WTC11 (cell line): ENCODE measurements around the gene UQCRFS1. TPM values are rescaled to one million over a fixed set of nuclear protein-coding genes. Genes with fewer than 3 reads are reported as not detected.

ENCODE experiments used
- ATAC-seq: fragments of 200-7000 bp; cut with Tn5 transposase; 2 replicates; pipeline ENCODE4 v1.10.0; 2021; ENCODE audit warnings: mild to moderate bottlenecking, moderate library complexity
- CTCF ChIA-PET: fragments of 300-600 bp; sonication (Branson Sonifier 250); formaldehyde crosslinking; loops from one replicate; lab custom pipeline; 2021; ENCODE audit warnings: antibody characterized with exemption; lab: Charles Lee
- POLR2A ChIA-PET: fragments of 350-600 bp; sonication (Branson Sonifier 250); formaldehyde crosslinking; loops from one replicate; lab custom pipeline; 2021; ENCODE audit warnings: antibody characterized with exemption; lab: Charles Lee
- DNase-seq: peaks from one replicate; pipeline ENCODE4 v3.0.0; 2021; ENCODE audit warnings: low spot score
- H3K27ac Mint-ChIP-seq: 2 replicates; pipeline ENCODE4 v1.8.0; 2021; ENCODE audit warnings: mixed read lengths
- H3K27me3 Mint-ChIP-seq: 2 replicates; pipeline ENCODE4 v1.8.0; 2021; ENCODE audit warnings: low read depth, mild to moderate bottlenecking, moderate library complexity, mixed read lengths
- H3K36me3 Mint-ChIP-seq: 2 replicates; pipeline ENCODE4 v1.8.0; 2021; ENCODE audit warnings: mixed read lengths
- H3K4me1 Mint-ChIP-seq: 2 replicates; pipeline ENCODE4 v1.8.0; 2022; ENCODE audit warnings: mixed read lengths
- H3K4me3 Mint-ChIP-seq: 2 replicates; pipeline ENCODE4 v1.8.0; 2021; ENCODE audit warnings: mild to moderate bottlenecking, moderate library complexity, mixed read lengths
- H3K9me3 Mint-ChIP-seq: 2 replicates; pipeline ENCODE4 v1.8.0; 2021; ENCODE audit warnings: mixed read lengths
- ATF1 ChIP-seq: sonication (generic); formaldehyde crosslinking; IDR thresholded peaks from 2 replicates; pipeline ENCODE4 v1.8.1; 2023; ENCODE audit warnings: mild to moderate bottlenecking, moderate library complexity, missing genetic modification reagents
- GRHL2 ChIP-seq: fragments of 250-450 bp; sonication (Bioruptor Pico); IDR thresholded peaks from 2 replicates; pipeline ENCODE4 v1.8.0; 2022; ENCODE audit warnings: mild to moderate bottlenecking, moderate library complexity; ENCODE audit not compliant: insufficient replicate concordance, severe bottlenecking
- KAT7 ChIP-seq: sonication (generic); formaldehyde crosslinking; IDR thresholded peaks from 2 replicates; pipeline ENCODE4 v1.8.1; 2023; ENCODE audit warnings: missing genetic modification reagents, mild to moderate bottlenecking, borderline replicate concordance
- MXD4 ChIP-seq: fragments of 250-450 bp; sonication (Bioruptor Pico); IDR thresholded peaks from 2 replicates; pipeline ENCODE4 v1.8.0; 2021; ENCODE audit warnings: mild to moderate bottlenecking, moderate library complexity, borderline replicate concordance
- RORB ChIP-seq: fragments of 250-450 bp; sonication (Bioruptor Pico); IDR thresholded peaks from 2 replicates; pipeline ENCODE4 v1.9.0; 2021; ENCODE audit warnings: mild to moderate bottlenecking
- SP1 ChIP-seq: sonication (generic); formaldehyde crosslinking; conservative IDR thresholded peaks from 2 replicates; pipeline ENCODE4 v1.8.1; 2022; ENCODE audit warnings: missing genetic modification reagents
- TEAD1 ChIP-seq: sonication (generic); formaldehyde crosslinking; IDR thresholded peaks from 2 replicates; pipeline ENCODE4 v1.8.0; 2022; ENCODE audit warnings: mild to moderate bottlenecking, missing genetic modification reagents
- ZBTB21 ChIP-seq: sonication (generic); formaldehyde crosslinking; IDR thresholded peaks from 2 replicates; pipeline ENCODE4 v1.8.1; 2023; ENCODE audit warnings: mild to moderate bottlenecking, missing genetic modification reagents, borderline replicate concordance
- ZNF416 ChIP-seq: fragments of 250-450 bp; sonication (Bioruptor Pico); IDR thresholded peaks from 2 replicates; pipeline ENCODE4 v1.9.0; 2021; ENCODE audit warnings: mild to moderate bottlenecking, inconsistent platforms
- ZNF423 ChIP-seq: fragments of 250-450 bp; sonication (Bioruptor Pico); IDR thresholded peaks from 2 replicates; pipeline ENCODE4 v2.1.2; 2022; ENCODE audit warnings: mild to moderate bottlenecking, moderate library complexity
- total RNA-seq: library from RNA; stranded (reverse); gene quantifications from 3 replicates; pipeline ENCODE4 v1.2.3, GENCODE V29; 2021
- TF ChIP-seq, protein P1 (sequence below): fragments of 250-450 bp; sonication (Bioruptor Pico); IDR thresholded peaks from 2 replicates; pipeline ENCODE4 v1.9.0; 2021; ENCODE audit warnings: mild to moderate bottlenecking, borderline replicate concordance
- TF ChIP-seq, protein P2 (sequence below): sonication (generic); formaldehyde crosslinking; IDR thresholded peaks from 2 replicates; pipeline ENCODE4 v1.8.1; 2022; ENCODE audit warnings: mild to moderate bottlenecking, missing genetic modification reagents, moderate library complexity, borderline replicate concordance
- TF ChIP-seq, protein P3 (sequence below): sonication (generic); formaldehyde crosslinking; IDR thresholded peaks from 2 replicates; pipeline ENCODE4 v1.8.1; 2023; ENCODE audit warnings: mild to moderate bottlenecking, missing genetic modification reagents
- TF ChIP-seq, protein P4 (sequence below): sonication (generic); formaldehyde crosslinking; IDR thresholded peaks from 2 replicates; pipeline ENCODE4 v1.8.0; 2023; ENCODE audit warnings: mild to moderate bottlenecking, missing genetic modification reagents
- TF ChIP-seq, protein P5 (sequence below): sonication (generic); formaldehyde crosslinking; IDR thresholded peaks from 2 replicates; pipeline ENCODE4 v1.8.1; 2023; ENCODE audit warnings: mild to moderate bottlenecking, missing genetic modification reagents, moderate library complexity
- TF ChIP-seq, protein P6 (sequence below): fragments of 250-450 bp; sonication (Bioruptor Pico); conservative IDR thresholded peaks from 2 replicates; pipeline ENCODE4 v1.9.0; 2021; ENCODE audit warnings: mild to moderate bottlenecking
- TF ChIP-seq, protein P7 (sequence below): fragments of 250-450 bp; sonication (Bioruptor Pico); IDR thresholded peaks from 2 replicates; pipeline ENCODE4 v1.9.0; 2021; ENCODE audit warnings: mild to moderate bottlenecking
- TF ChIP-seq, protein P8 (sequence below): sonication (generic); formaldehyde crosslinking; IDR thresholded peaks from 2 replicates; pipeline ENCODE4 v1.8.0; 2022; ENCODE audit warnings: mild to moderate bottlenecking, missing genetic modification reagents

UQCRFS1 gene
- total RNA-seq, 1 experiment from 2014 or later: 58.2 TPM

DNA sequence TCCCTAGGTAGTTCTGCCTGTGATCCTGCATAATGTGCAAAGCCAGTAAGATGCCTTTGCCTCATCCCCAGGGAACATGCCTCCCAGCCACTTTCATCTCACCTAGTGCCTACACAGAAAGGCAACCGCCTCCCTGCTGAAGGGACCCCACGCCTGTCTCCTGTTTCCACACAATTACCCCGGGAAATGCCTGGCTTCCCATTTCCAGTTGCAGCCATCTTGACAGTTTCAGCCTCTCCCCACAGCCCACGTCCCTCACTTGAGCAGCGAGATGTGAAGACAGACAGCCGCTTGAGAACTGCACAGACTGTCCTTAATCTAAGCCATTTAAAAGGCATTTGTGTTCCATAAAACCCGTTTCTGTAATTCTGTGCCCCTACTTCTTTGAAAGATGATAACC lies 4.7 kb upstream of the UQCRFS1 start (continued):
- TF ChIP-seq, protein P1, sequence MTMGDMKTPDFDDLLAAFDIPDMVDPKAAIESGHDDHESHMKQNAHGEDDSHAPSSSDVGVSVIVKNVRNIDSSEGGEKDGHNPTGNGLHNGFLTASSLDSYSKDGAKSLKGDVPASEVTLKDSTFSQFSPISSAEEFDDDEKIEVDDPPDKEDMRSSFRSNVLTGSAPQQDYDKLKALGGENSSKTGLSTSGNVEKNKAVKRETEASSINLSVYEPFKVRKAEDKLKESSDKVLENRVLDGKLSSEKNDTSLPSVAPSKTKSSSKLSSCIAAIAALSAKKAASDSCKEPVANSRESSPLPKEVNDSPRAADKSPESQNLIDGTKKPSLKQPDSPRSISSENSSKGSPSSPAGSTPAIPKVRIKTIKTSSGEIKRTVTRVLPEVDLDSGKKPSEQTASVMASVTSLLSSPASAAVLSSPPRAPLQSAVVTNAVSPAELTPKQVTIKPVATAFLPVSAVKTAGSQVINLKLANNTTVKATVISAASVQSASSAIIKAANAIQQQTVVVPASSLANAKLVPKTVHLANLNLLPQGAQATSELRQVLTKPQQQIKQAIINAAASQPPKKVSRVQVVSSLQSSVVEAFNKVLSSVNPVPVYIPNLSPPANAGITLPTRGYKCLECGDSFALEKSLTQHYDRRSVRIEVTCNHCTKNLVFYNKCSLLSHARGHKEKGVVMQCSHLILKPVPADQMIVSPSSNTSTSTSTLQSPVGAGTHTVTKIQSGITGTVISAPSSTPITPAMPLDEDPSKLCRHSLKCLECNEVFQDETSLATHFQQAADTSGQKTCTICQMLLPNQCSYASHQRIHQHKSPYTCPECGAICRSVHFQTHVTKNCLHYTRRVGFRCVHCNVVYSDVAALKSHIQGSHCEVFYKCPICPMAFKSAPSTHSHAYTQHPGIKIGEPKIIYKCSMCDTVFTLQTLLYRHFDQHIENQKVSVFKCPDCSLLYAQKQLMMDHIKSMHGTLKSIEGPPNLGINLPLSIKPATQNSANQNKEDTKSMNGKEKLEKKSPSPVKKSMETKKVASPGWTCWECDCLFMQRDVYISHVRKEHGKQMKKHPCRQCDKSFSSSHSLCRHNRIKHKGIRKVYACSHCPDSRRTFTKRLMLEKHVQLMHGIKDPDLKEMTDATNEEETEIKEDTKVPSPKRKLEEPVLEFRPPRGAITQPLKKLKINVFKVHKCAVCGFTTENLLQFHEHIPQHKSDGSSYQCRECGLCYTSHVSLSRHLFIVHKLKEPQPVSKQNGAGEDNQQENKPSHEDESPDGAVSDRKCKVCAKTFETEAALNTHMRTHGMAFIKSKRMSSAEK: no peak
- no peak for TF ChIP-seq GRHL2 (CRISPR knock-in tag)
- TF ChIP-seq, protein P2, sequence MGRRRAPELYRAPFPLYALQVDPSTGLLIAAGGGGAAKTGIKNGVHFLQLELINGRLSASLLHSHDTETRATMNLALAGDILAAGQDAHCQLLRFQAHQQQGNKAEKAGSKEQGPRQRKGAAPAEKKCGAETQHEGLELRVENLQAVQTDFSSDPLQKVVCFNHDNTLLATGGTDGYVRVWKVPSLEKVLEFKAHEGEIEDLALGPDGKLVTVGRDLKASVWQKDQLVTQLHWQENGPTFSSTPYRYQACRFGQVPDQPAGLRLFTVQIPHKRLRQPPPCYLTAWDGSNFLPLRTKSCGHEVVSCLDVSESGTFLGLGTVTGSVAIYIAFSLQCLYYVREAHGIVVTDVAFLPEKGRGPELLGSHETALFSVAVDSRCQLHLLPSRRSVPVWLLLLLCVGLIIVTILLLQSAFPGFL (CRISPR knock-in tag): no peak
- no peak for TF ChIP-seq ZNF416
- no peak for TF ChIP-seq MXD4
- TF ChIP-seq, protein P3, sequence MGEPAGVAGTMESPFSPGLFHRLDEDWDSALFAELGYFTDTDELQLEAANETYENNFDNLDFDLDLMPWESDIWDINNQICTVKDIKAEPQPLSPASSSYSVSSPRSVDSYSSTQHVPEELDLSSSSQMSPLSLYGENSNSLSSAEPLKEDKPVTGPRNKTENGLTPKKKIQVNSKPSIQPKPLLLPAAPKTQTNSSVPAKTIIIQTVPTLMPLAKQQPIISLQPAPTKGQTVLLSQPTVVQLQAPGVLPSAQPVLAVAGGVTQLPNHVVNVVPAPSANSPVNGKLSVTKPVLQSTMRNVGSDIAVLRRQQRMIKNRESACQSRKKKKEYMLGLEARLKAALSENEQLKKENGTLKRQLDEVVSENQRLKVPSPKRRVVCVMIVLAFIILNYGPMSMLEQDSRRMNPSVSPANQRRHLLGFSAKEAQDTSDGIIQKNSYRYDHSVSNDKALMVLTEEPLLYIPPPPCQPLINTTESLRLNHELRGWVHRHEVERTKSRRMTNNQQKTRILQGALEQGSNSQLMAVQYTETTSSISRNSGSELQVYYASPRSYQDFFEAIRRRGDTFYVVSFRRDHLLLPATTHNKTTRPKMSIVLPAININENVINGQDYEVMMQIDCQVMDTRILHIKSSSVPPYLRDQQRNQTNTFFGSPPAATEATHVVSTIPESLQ: no peak
- TF ChIP-seq, protein P4, sequence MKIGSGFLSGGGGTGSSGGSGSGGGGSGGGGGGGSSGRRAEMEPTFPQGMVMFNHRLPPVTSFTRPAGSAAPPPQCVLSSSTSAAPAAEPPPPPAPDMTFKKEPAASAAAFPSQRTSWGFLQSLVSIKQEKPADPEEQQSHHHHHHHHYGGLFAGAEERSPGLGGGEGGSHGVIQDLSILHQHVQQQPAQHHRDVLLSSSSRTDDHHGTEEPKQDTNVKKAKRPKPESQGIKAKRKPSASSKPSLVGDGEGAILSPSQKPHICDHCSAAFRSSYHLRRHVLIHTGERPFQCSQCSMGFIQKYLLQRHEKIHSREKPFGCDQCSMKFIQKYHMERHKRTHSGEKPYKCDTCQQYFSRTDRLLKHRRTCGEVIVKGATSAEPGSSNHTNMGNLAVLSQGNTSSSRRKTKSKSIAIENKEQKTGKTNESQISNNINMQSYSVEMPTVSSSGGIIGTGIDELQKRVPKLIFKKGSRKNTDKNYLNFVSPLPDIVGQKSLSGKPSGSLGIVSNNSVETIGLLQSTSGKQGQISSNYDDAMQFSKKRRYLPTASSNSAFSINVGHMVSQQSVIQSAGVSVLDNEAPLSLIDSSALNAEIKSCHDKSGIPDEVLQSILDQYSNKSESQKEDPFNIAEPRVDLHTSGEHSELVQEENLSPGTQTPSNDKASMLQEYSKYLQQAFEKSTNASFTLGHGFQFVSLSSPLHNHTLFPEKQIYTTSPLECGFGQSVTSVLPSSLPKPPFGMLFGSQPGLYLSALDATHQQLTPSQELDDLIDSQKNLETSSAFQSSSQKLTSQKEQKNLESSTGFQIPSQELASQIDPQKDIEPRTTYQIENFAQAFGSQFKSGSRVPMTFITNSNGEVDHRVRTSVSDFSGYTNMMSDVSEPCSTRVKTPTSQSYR (CRISPR knock-in tag): no peak
- no peak for TF ChIP-seq ATF1 (CRISPR knock-in tag)
- no peak for TF ChIP-seq SP1 (CRISPR knock-in tag)
- no peak for TF ChIP-seq TEAD1 (CRISPR knock-in tag)
- TF ChIP-seq ZBTB21 (CRISPR knock-in tag): no peak
- TF ChIP-seq, protein P5, sequence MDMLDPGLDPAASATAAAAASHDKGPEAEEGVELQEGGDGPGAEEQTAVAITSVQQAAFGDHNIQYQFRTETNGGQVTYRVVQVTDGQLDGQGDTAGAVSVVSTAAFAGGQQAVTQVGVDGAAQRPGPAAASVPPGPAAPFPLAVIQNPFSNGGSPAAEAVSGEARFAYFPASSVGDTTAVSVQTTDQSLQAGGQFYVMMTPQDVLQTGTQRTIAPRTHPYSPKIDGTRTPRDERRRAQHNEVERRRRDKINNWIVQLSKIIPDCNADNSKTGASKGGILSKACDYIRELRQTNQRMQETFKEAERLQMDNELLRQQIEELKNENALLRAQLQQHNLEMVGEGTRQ (CRISPR knock-in tag): no peak
- TF ChIP-seq RORB: no peak

DNA sequence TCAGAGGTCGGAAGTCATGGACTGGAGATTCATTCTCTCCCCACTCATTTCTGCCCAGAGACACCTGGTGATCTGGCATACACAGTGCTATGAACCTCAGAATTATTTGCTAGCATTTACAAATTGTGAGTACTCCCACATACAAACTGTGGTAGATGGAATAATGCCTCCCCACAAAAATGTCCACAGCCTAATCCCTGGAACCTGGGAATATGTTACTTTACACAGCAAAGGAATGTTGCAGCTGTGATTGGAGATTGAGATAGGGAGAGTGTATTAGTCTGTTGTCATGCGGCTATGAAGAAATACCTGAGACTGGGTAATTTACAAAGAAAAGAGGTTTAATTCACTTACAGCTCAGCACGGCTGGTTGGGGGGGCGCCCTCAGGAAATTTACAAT lies 3.1 kb upstream of the UQCRFS1 start:
- H3K4me3 Mint-ChIP-seq: no peak overlapping the region
- DNase-seq (no peak), ATAC-seq (no peak)
- H3K4me1 Mint-ChIP-seq: peaks cover 36% of the 10 kb centered on the region
- H3K36me3 Mint-ChIP-seq: peaks cover 14% of the 10 kb centered on the region
- no peak overlapping the region for H3K27ac Mint-ChIP-seq
- H3K27me3 Mint-ChIP-seq: no peaks in the 10 kb centered on the region
- peaks cover 5% of the 10 kb centered on the region for H3K9me3 Mint-ChIP-seq
- POLR2A ChIA-PET: no interaction called here
- CTCF ChIA-PET: interaction anchor here (0.7 to 1.3 kb wide), 3 partner anchors 47 to 308 kb away, joined by 3 to 5 read pairs (median 4); no protein-coding TSS in a partner anchor
- no peak for TF ChIP-seq ZNF423 (CRISPR knock-in tag)
- TF ChIP-seq ATF1 (CRISPR knock-in tag): no peak
- TF ChIP-seq, protein P6, sequence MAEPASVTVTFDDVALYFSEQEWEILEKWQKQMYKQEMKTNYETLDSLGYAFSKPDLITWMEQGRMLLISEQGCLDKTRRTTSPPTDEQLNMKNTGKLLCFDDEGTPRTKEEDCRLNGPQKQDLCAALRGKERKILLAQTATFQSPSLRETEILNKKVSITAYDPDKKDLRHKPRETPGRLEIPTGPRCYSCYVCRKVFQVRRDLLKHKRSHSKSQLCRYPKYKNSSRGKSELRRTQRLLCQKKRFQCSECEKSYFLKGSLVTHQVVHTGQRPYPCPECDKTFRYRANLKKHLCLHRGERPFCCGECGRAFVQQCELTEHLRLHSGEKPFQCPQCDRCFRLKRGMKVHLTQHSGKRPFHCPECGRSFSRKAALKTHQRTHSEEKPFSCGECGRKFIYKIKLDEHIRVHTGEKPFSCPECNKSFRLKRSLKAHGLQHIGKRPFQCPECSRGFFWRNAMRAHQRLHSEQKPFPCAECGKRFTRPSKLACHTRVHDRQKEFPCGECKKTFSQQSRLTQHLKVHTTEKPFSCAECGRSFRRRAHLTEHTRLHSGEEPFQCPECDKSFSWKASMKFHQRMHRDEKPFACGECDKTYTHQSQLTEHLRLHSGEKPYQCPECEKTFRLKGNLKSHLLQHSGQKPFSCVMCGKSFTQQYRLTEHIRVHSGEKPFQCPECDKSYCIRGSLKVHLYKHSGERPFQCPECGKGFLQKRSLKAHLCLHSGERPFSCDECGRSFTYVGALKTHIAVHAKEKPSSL (CRISPR knock-in tag): no peak
- no peak for TF ChIP-seq KAT7 (CRISPR knock-in tag)
- TF ChIP-seq, protein P7, sequence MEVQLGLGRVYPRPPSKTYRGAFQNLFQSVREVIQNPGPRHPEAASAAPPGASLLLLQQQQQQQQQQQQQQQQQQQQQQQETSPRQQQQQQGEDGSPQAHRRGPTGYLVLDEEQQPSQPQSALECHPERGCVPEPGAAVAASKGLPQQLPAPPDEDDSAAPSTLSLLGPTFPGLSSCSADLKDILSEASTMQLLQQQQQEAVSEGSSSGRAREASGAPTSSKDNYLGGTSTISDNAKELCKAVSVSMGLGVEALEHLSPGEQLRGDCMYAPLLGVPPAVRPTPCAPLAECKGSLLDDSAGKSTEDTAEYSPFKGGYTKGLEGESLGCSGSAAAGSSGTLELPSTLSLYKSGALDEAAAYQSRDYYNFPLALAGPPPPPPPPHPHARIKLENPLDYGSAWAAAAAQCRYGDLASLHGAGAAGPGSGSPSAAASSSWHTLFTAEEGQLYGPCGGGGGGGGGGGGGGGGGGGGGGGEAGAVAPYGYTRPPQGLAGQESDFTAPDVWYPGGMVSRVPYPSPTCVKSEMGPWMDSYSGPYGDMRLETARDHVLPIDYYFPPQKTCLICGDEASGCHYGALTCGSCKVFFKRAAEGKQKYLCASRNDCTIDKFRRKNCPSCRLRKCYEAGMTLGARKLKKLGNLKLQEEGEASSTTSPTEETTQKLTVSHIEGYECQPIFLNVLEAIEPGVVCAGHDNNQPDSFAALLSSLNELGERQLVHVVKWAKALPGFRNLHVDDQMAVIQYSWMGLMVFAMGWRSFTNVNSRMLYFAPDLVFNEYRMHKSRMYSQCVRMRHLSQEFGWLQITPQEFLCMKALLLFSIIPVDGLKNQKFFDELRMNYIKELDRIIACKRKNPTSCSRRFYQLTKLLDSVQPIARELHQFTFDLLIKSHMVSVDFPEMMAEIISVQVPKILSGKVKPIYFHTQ (CRISPR knock-in tag): no peak
- TF ChIP-seq, protein P8, sequence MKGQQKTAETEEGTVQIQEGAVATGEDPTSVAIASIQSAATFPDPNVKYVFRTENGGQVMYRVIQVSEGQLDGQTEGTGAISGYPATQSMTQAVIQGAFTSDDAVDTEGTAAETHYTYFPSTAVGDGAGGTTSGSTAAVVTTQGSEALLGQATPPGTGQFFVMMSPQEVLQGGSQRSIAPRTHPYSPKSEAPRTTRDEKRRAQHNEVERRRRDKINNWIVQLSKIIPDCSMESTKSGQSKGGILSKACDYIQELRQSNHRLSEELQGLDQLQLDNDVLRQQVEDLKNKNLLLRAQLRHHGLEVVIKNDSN (CRISPR knock-in tag): no peak
